Stimulated activated CD4-positive, alpha-beta T cell treated with anti-CD3 and anti-CD28 coated beads, Interleukin-15, amount 100 ng/mL, for 24 hours (primary cell): ENCODE data around the gene ATP11A.
"Not testable (repeated sequence)": the region's sequence is repeated elsewhere in the genome, so short reads cannot be mapped to it uniquely, and the experiment has no call there.

Experiments used
- DNase-seq: peaks from one replicate; pipeline ENCODE4 v3.0.0-alpha.2; 2020

Gene ATP11A

GRCh38 chr13:112870737-112871287 is 181.0 kb downstream of the ATP11A start:
- DNase-seq = no peak

DNA sequence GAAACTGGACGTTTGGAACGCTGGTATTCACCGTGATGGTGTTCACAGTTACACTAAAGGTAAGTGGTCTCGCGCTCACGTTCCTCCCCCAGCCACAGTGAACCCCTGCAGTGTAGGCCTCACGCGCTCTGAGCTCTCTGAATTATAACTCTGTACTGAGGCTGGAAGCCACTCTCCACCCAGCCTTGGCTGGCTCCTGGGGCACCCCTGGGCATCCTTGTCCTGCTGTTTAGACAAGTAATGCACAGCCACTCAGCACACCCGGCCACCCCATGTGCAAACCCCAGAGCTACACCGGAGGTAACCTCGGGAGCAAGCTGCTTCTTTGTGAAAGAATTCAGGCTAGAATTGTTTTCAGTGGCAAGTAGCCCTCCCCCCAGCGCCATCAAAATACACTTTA is 181.9 kb downstream of the ATP11A start:
- DNase-seq = no peak

- peak; percentile 26 for DNase-seq
Observed at GRCh38 chr13:112872657-112873631, 183.1 kb downstream of the ATP11A start.

DNA sequence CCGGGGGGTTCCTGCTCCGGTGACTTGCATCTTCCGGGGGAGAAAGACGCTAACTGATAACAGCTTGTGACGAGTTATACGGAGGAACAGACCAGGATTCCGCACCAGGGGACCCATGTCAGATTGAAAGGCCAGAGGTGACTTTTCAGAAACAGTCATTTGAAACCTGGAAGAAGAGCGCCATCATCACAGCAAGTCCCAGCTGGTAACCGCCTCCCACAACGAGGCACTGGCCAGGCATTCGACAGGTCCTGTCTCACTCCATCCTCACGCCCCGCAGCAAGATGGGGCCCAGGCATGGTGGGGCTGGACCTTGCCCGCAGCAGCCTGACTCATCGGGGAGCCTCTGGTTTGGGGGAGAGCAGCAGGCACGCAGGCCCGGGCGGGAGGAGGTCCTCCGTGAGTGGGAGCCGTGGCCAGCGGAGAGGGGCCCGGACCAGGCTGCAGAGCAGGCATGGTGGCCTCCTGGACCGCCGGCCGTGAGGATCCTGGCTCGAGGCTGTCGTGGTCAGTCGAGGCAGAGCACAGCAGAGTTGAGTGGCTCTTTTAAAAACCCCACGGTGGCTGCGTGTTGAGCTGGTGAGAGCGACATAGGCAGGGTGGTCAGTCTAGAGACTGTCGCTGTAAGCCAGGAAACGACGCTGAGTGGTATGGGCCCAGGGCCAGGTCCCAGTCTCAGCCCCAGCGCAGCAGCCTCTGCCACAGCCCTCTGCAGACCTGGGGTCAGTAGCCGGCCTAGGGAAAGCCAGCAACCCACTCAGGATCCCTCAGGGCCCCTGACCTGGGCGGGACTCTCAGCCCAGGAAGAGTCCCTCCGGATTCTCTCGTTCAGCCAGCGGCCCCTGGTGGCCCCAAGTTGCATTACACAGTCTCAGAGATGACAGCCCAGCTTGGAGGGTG is 184.3 kb downstream of the ATP11A start:
- DNase-seq = peak; percentile 79

GRCh38 chr13:112874751-112875300 is 185.0 kb downstream of the ATP11A start:
- DNase-seq = no peak

DNA sequence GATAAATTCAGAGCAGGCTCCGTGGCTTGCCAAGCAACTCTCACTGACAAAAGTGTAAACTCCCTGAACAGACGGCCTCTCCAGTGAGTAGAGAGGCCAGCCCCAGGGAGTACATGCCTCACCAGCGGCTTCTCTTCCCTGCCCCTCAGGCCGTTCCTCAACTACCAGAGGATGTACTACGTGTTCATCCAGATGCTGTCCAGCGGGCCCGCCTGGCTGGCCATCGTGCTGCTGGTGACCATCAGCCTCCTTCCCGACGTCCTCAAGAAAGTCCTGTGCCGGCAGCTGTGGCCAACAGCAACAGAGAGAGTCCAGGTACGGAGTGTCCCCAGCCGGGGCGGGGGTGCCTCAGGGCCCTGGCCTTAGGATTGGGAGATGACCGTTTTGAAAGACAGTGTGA is 185.8 kb downstream of the ATP11A start:
- DNase-seq = no peak

- no peak for DNase-seq
Observed at GRCh38 chr13:112876305-112877000, 186.6 kb downstream of the ATP11A start.

- no peak for DNase-seq
Observed at GRCh38 chr13:112877066-112877465, 187.2 kb downstream of the ATP11A start.

- no peak for DNase-seq
Observed at GRCh38 chr13:112877539-112877938, 187.7 kb downstream of the ATP11A start.

DNA sequence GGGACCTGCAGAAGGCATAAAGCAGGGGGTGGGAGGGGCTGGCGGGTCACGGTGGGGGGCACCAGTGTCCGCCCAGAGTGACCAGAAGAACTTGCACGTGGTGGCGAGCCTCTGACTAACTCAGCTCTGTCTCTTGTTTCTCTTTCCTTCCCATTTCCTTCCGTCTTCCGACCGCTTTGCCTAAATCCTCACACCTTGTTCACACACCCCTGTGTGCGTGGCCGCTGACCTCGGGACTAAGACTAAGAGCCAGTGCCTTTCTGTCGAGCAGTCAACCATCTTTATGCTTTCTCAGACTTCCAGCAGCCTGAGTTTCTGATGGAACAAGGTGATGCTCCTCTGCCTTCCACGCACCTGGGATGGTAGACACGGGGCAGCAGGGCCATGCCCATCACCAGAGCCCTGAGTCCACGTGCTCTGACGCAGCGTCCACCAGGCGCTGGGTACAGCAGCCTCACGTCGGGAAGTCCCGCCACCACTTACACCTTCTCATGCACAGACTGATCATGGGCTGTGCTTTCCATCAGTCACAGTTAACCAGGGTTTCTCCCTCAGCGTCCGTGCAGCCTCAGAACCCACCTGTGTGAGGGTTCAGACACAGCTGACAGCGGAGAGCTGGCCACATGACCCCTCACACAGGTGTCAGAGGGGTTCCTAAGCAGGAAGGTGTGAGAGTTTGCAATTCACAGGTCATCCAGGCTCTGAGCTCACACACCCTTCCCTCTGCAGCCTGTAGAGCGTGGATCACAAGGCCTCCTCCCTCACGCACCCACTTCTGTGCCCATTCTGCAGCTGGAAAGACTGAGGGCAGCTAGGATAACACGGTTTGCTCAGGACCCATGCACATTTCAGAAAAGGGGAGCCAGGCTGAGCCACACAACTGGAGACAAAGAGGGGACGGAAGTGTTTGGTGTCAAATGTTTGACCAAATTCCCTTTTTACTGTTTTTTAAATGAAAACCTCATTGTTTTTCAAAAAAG is 188.4 kb downstream of the ATP11A start:
- no peak for DNase-seq

DNA sequence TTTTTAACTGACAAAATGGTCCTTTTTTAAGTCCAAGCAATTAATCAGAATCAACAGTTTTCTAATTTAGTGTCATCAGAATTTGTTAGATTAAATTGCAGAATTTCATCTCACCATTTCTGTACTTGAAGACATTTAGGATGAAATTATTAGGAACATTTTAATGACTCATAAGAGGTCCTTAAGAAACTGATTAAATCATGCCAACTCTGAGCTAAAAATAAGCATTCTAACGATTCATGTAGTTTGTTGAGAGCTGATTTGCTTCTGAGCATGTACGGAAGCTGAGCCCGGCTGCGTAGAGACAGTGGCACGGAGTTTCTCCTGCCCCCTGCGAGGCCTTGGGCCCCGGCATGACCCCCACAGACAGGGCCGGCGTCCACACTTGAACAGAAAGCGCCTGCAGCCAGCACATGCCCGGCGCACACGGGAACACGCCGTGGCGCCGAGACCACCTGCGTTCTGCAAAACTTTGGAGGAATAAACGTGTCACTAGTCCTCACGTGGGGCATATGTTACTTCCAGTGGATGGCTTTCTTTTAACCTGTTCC is 189.5 kb downstream of the ATP11A start:
- DNase-seq = no peak

- DNase-seq = no peak
Observed at GRCh38 chr13:112880221-112880641, 190.4 kb downstream of the ATP11A start.

DNA sequence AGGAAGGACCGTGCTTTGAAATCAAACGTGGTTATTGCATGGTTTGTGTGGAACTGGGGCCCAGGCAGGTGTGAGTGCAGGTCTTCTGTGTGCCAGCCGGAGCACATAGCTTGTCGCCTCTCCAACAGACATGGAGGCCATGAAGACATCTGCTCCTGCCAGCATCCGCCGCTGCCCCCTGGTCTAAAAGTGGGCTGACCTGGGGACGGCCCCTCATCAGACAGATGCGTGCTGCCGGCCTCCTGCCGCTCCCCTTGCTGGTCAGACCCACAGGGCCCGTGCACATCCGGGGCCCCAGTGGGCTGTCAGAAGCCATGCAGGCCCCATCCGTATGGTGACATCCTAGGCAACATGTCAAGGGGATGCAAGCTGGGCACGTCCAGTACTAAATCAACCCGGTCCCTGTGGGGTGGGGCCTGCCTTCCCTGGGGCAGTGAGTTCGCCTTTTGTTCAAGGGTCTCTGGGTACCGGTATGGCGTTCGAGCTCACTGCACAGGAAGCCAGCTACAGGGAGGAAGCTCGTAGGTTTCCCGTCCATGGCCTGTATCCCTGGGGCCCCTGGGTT is 191.2 kb downstream of the ATP11A start:
- DNase-seq = no peak

GRCh38 chr13:112881656-112882554 is 192.1 kb downstream of the ATP11A start:
- no peak for DNase-seq

DNA sequence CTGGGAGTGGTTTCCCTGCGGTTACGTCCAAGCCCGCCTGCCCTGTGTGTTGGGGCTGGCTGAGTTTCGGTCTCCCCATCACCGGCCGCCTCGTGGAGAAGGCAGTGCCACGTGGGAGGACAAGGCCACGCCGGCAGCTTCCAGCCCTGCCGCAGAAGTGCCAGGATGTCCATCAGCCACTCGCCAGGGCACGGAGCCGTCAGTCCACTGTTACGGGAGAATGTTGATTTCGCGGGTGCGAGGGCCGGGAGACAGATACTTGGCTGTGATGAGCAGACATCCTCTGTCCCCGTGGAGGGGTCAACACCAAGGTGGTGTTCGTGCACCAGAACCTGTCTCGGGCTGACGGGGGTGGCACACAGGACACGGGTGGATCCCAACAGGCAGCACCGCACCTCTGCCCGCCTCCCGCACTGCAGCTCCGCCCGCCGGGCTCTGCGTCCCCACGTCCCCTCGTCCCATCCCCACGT is 192.8 kb downstream of the ATP11A start:
- DNase-seq = no peak

DNA sequence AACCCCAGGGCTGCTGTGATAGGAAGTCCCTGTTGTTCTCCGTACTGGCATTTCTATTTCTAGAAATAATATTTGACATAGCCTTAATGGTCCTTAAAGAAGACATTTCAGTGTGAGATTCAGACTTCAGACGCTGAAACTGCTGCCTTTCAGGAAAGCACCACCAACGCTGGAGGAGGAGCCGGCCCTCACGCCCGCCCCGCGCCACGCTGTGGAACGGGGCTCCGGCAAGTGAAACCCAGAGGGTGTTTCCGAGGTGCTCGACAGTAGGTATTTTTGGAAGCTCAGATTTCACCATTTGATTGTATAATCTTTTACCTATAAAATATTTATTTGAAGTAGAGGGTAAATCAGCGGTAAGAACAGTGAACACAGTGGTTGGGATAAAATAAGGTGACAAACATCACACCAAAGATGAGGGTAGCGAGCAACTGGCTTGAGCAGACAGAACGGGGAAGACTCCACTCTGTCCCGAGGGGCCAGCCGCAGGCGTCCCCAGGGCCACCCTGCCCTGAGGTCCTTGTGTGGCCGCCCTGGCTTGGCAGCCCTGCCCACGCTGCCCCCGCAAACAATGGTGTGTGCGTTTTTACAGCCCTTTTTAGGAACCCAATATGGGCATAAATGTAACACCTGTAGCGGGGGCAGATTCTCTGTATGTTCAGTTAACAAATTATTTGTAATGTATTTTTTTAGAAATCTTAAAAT is 193.6 kb downstream of the ATP11A start:
- DNase-seq = no peak

- not testable (repeated sequence) for DNase-seq
Observed at GRCh38 chr13:112884700-112885099, 194.9 kb downstream of the ATP11A start.

DNA sequence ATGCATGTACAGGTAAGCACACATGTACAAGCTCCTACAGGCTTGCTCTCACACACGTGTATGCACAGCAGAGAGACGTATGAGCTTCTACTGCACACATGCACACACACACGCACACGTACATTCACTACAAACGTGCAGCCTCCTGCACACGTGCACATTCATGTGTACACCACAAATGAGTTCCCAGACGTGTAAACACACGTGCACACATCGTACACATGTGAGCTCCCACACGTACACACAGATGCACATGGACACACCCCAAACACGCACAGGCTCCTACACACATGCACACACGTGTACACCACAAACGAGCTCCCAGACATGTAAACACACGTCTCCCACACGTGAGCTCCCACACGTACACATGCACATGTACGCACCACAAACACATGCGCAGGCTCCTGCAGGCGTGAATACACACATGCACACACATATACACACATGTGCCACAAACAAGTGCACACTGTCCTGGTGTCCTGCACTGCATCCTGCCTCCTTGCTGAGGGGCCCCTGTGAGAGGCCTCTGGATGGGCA is 195.5 kb downstream of the ATP11A start:
- no peak for DNase-seq
